Adipocyte (in vitro differentiated cells): ENCODE results near the gene ILKAP.

Experiments
- DNase-seq: peaks from one replicate; pipeline ENCODE4 v3.0.0-alpha.2; 2015; ENCODE audit warnings: low read depth
- H3K27me3 ChIP-seq: replicated peaks from 2 replicates; pipeline ENCODE4 v1.7.0; 2013; ENCODE audit warnings: mild to moderate bottlenecking, low read length, moderate library complexity; ENCODE audit not compliant: control insufficient read depth, insufficient read depth
- H3K36me3 ChIP-seq: 2 replicates; pipeline ENCODE4 v1.7.0; 2013; ENCODE audit warnings: low read length, mild to moderate bottlenecking, moderate library complexity; ENCODE audit not compliant: control insufficient read depth, insufficient read depth, severe bottlenecking
- H3K4me1 ChIP-seq: 2 replicates; pipeline ENCODE4 v1.7.0; 2013; ENCODE audit warnings: mild to moderate bottlenecking, low read length, moderate library complexity; ENCODE audit not compliant: control insufficient read depth, insufficient read depth
- H3K4me3 ChIP-seq: 2 replicates; pipeline ENCODE4 v1.7.0; 2013; ENCODE audit warnings: mild to moderate bottlenecking, low read length, moderate library complexity
- H3K9ac ChIP-seq: 2 replicates; pipeline ENCODE4 v1.7.0; 2013; ENCODE audit warnings: mild to moderate bottlenecking, low read length, moderate library complexity
- H3K9me3 ChIP-seq: 2 replicates; pipeline ENCODE4 v1.7.0; 2013; ENCODE audit warnings: mild to moderate bottlenecking, low read length, moderate library complexity; ENCODE audit not compliant: control insufficient read depth

ILKAP gene

GRCh38 chr2:238233625-238234024 lies 30.1 kb upstream of the ILKAP start:
- H3K27me3 ChIP-seq = peaks cover 30% of the 10 kb centered on the region
- H3K36me3 ChIP-seq = no peaks in the 10 kb centered on the region
- H3K4me3 ChIP-seq = no peak overlapping the region
- H3K4me1 ChIP-seq = no peaks in the 10 kb centered on the region
- DNase-seq = no peak
- H3K9ac ChIP-seq = no peak overlapping the region
- no peaks in the 10 kb centered on the region for H3K9me3 ChIP-seq

- Histone ChIP-seq H3K36me3 (no peaks in the 10 kb centered on the region), H3K4me3 (peak overlapping the region; percentile 75), H3K9me3 (no peaks in the 10 kb centered on the region), H3K27me3 (peaks cover 26% of the 10 kb centered on the region), H3K9ac (no peak overlapping the region), H3K4me1 (no peaks in the 10 kb centered on the region)
- DNase-seq = no peak
Observed at GRCh38 chr2:238231809-238232208, 28.3 kb upstream of the ILKAP start.

GRCh38 chr2:238231251-238231793 lies 27.8 kb upstream of the ILKAP start:
- DNase-seq = peak; percentile 73
- peak overlapping the region; percentile 66 for H3K9ac ChIP-seq
- H3K9me3 ChIP-seq = no peaks in the 10 kb centered on the region
- H3K4me3 ChIP-seq = peak overlapping the region; percentile 75
- H3K4me1 ChIP-seq = no peaks in the 10 kb centered on the region
- H3K27me3 ChIP-seq = peaks cover 23% of the 10 kb centered on the region
- no peaks in the 10 kb centered on the region for H3K36me3 ChIP-seq

- Histone ChIP-seq H3K9me3 (no peaks in the 10 kb centered on the region), H3K36me3 (no peaks in the 10 kb centered on the region), H3K4me1 (peaks cover 3% of the 10 kb centered on the region), H3K9ac (peak overlapping the region; percentile 66), H3K27me3 (peaks cover 16% of the 10 kb centered on the region), H3K4me3 (peak overlapping the region; percentile 75)
- no peak for DNase-seq
Observed at GRCh38 chr2:238230699-238231098, 27.2 kb upstream of the ILKAP start.

GRCh38 chr2:238228700-238229099 lies 25.2 kb upstream of the ILKAP start:
- H3K36me3 ChIP-seq = no peaks in the 10 kb centered on the region
- H3K9me3 ChIP-seq = no peaks in the 10 kb centered on the region
- DNase-seq = peak; percentile 61
- peaks cover 5% of the 10 kb centered on the region for H3K4me1 ChIP-seq
- no peak overlapping the region for H3K9ac ChIP-seq
- H3K4me3 ChIP-seq = no peak overlapping the region
- peaks cover 14% of the 10 kb centered on the region for H3K27me3 ChIP-seq

- Histone ChIP-seq H3K36me3 (no peaks in the 10 kb centered on the region), H3K4me1 (peaks cover 5% of the 10 kb centered on the region), H3K9me3 (no peaks in the 10 kb centered on the region), H3K4me3 (no peak overlapping the region), H3K27me3 (peaks cover 14% of the 10 kb centered on the region), H3K9ac (no peak overlapping the region)
- DNase-seq = no peak
Observed at GRCh38 chr2:238227587-238228032, 24.1 kb upstream of the ILKAP start.

GRCh38 chr2:238226698-238227586 lies 23.4 kb upstream of the ILKAP start:
- Histone ChIP-seq H3K4me3 (no peak overlapping the region), H3K4me1 (peaks cover 5% of the 10 kb centered on the region), H3K36me3 (no peaks in the 10 kb centered on the region), H3K9ac (no peak overlapping the region), H3K9me3 (no peaks in the 10 kb centered on the region), H3K27me3 (peaks cover 14% of the 10 kb centered on the region)
- DNase-seq = no peak

GRCh38 chr2:238225911-238226697 lies 22.6 kb upstream of the ILKAP start:
- DNase-seq = no peak
- H3K27me3 ChIP-seq = peaks cover 14% of the 10 kb centered on the region

GRCh38 chr2:238225121-238225520 lies 21.6 kb upstream of the ILKAP start:
- no peak for DNase-seq
- H3K4me1 ChIP-seq = peaks cover 5% of the 10 kb centered on the region
- peaks cover 14% of the 10 kb centered on the region for H3K27me3 ChIP-seq
- H3K36me3 ChIP-seq = no peaks in the 10 kb centered on the region
- no peak overlapping the region for H3K9ac ChIP-seq
- H3K9me3 ChIP-seq = no peaks in the 10 kb centered on the region
- no peak overlapping the region for H3K4me3 ChIP-seq

More at GRCh38 chr2:238225911-238226697, 22.6 kb upstream of the ILKAP start:
- Histone ChIP-seq H3K36me3 (no peaks in the 10 kb centered on the region), H3K9me3 (no peaks in the 10 kb centered on the region), H3K9ac (no peak overlapping the region), H3K4me3 (no peak overlapping the region), H3K4me1 (peaks cover 5% of the 10 kb centered on the region)

GRCh38 chr2:238224356-238225035 lies 21.0 kb upstream of the ILKAP start:
- Histone ChIP-seq H3K36me3 (no peaks in the 10 kb centered on the region), H3K4me1 (peaks cover 5% of the 10 kb centered on the region), H3K4me3 (no peak overlapping the region), H3K9ac (no peak overlapping the region), H3K27me3 (peaks cover 14% of the 10 kb centered on the region), H3K9me3 (no peaks in the 10 kb centered on the region)
- no peak for DNase-seq
